Measurements from ENCODE around the gene SLC7A7. TPM values are rescaled to one million over a fixed set of nuclear protein-coding genes. Genes with fewer than 3 reads are reported as not detected.
A peak's percentile ranks its signal among the peaks of the same experiment; 100 is the strongest.

SLC7A7 gene
- total RNA-seq, 1 donor from 2014 or later, result 33.7 TPM

DNA sequence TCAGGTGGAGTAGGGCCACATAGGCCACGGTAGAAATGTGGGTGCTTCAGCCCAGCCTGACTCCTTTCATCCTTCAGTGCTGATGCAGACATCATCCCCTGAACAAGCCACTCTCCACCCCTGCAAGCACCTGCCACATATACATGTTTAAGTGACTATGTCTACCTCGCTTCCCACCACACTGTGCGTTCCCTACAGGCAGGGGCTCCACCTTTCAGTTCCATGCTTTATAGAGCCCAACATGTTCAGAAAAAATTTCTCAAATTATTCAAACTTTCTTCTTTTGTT, 11.6 kb downstream of the SLC7A7 start:
- ATAC-seq (ENCODE audit: low read depth), result peak; percentile 64
- H3K4me1 Mint-ChIP-seq, result peaks cover 81% of the 10 kb centered on the region
- POLR2A ChIA-PET, result interaction anchor here (0.6 to 8.1 kb wide), 12 partner anchors 9 to 247 kb away, joined by 3 to 73 read pairs (median 10); partner anchors contain the start of genes MMP14, MRPL52, OXA1L and SLC7A7
- no peaks in the 10 kb centered on the region for H3K9me3 Mint-ChIP-seq
- TF ChIP-seq CTCF (IDR thresholded peaks at IDR 0.05), result no peak
- DNase-seq, result no peak
- peak overlapping the region; percentile 74 for H3K4me3 Mint-ChIP-seq
- no peaks in the 10 kb centered on the region for H3K27me3 Mint-ChIP-seq
- H3K27ac Mint-ChIP-seq, result peak overlapping the region; percentile 93
- intact Hi-C loops (cut with micrococcal nuclease), result loop anchor here (1.0 kb wide), 3 partner anchors 8 to 13 kb away; no protein-coding TSS in a partner anchor
- H3K36me3 Mint-ChIP-seq (ENCODE audit: low read depth), result peaks cover 8% of the 10 kb centered on the region
- CTCF ChIA-PET, result interaction anchor here (1.0 to 1.4 kb wide), 2 partner anchors 13 to 38 kb away, joined by 3 read pairs; partner anchors contain the start of gene OXA1L

- H3K4me1 Mint-ChIP-seq, result peaks cover 81% of the 10 kb centered on the region
- no peak for TF ChIP-seq CTCF (IDR thresholded peaks at IDR 0.05)
- POLR2A ChIA-PET, result interaction anchor here (0.6 to 8.1 kb wide), 13 partner anchors 8 to 247 kb away, joined by 3 to 73 read pairs (median 9); partner anchors contain the start of genes MMP14, MRPL52, OXA1L and SLC7A7
- CTCF ChIA-PET, result interaction anchor here (1.0 to 1.4 kb wide), 2 partner anchors 12 kb away, joined by 3 read pairs; no protein-coding TSS in a partner anchor
- H3K4me3 Mint-ChIP-seq, result peak overlapping the region; percentile 74
- peak; percentile 87 for ATAC-seq (ENCODE audit: low read depth)
- no peaks in the 10 kb centered on the region for H3K9me3 Mint-ChIP-seq
- intact Hi-C loops (cut with micrococcal nuclease), result loop anchor here (1.0 kb wide), 3 partner anchors 8 to 13 kb away; no protein-coding TSS in a partner anchor
- H3K27ac Mint-ChIP-seq, result peak overlapping the region; percentile 93
- no peaks in the 10 kb centered on the region for H3K27me3 Mint-ChIP-seq
- DNase-seq, result no peak
- H3K36me3 Mint-ChIP-seq (ENCODE audit: low read depth), result peaks cover 8% of the 10 kb centered on the region
Measured at GRCh38 chr14:22802860-22803686, 12.2 kb downstream of the SLC7A7 start.

DNA sequence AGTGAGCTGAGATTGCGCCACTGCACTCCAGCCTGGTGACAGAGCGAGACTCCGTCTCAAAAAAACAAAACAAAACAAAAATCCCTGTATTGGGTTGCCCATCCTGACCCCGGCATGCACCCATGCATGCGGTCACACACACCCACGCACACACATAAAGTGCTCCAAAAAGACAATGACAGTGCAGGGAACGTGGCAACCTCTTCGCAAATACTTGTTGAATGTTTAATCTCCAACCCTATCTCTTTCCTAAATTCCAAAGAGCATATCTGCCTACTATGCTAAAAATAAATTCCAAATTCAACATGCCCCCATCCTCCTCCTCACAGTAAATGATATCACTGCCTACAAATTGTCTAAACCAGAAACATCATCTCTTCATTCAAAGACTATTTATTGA, 13.5 kb downstream of the SLC7A7 start:
- POLR2A ChIA-PET, result interaction anchor here (2.0 to 4.2 kb wide), 5 partner anchors 7 to 21 kb away, joined by 9 to 52 read pairs (median 25); partner anchors contain the start of gene SLC7A7
- H3K36me3 Mint-ChIP-seq (ENCODE audit: low read depth), result peaks cover 8% of the 10 kb centered on the region
- no peak for TF ChIP-seq CTCF (IDR thresholded peaks at IDR 0.05)
- H3K27ac Mint-ChIP-seq, result no peak overlapping the region
- no peak overlapping the region for H3K4me3 Mint-ChIP-seq
- CTCF ChIA-PET, result interaction anchor here (1.4 kb wide), 1 partner anchor 10 kb away, joined by 3 read pairs; no protein-coding TSS in a partner anchor
- H3K27me3 Mint-ChIP-seq, result no peaks in the 10 kb centered on the region
- no peaks in the 10 kb centered on the region for H3K9me3 Mint-ChIP-seq
- H3K4me1 Mint-ChIP-seq, result peaks cover 80% of the 10 kb centered on the region
- intact Hi-C loops (cut with micrococcal nuclease), result no loop called here
- ATAC-seq (ENCODE audit: low read depth), result no peak
- no peak for DNase-seq

- H3K27me3 Mint-ChIP-seq, result no peaks in the 10 kb centered on the region
- peaks cover 86% of the 10 kb centered on the region for H3K4me1 Mint-ChIP-seq
- intact Hi-C loops (cut with micrococcal nuclease), result no loop called here
- ATAC-seq (ENCODE audit: low read depth) (no peak), DNase-seq (no peak)
- peak overlapping the region; percentile 8 for H3K27ac Mint-ChIP-seq
- peaks cover 5% of the 10 kb centered on the region for H3K36me3 Mint-ChIP-seq (ENCODE audit: low read depth)
- ChIA-PET CTCF (no interaction called here), POLR2A (interaction anchor here (1.0 to 3.0 kb wide), 2 partner anchors 10 to 22 kb away, joined by 4 to 20 read pairs; no protein-coding TSS in a partner anchor)
- no peak for TF ChIP-seq CTCF (IDR thresholded peaks at IDR 0.05)
- H3K9me3 Mint-ChIP-seq, result no peaks in the 10 kb centered on the region
- no peak overlapping the region for H3K4me3 Mint-ChIP-seq
Measured at GRCh38 chr14:22800346-22800745, 14.9 kb downstream of the SLC7A7 start.

DNA sequence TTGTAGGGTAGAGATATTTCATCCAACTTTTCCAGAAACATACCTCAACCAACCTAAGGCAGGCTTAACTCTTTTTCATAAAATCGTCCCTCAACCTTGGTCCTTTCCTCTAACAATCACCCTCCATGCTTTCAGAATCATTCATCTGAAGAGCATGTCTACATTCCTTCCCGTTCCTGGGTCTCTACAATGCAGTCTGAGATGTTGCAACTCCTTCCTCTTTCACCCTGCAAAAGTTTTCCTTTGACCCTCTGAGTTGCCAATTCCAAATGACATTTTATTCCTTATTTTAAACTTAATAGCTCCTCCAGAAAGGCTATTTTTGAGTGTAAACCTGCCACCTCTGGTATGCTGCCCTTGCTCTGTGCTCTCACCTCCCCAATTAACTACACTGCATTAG, 16.7 kb downstream of the SLC7A7 start:
- Mint-ChIP-seq H3K27me3 (no peaks in the 10 kb centered on the region), H3K27ac (no peak overlapping the region), H3K4me3 (no peak overlapping the region), H3K4me1 (peaks cover 86% of the 10 kb centered on the region), H3K36me3 (ENCODE audit: low read depth) (peaks cover 5% of the 10 kb centered on the region), H3K9me3 (no peaks in the 10 kb centered on the region)
- intact Hi-C loops (cut with micrococcal nuclease), result no loop called here
- CTCF ChIA-PET, result no interaction called here
- ATAC-seq (ENCODE audit: low read depth) (no peak), DNase-seq (no peak)
- POLR2A ChIA-PET, result interaction anchor here (0.5 kb wide), 1 partner anchor 33 kb away, joined by 6 read pairs; no protein-coding TSS in a partner anchor
- TF ChIP-seq CTCF (IDR thresholded peaks at IDR 0.05), result no peak
